ENCODE data around the gene P3R3URF.

P3R3URF gene

GRCh38 chr1:46131712-46132528, 44.4 kb downstream of the P3R3URF start:
- DNase-seq: no peak

DNA sequence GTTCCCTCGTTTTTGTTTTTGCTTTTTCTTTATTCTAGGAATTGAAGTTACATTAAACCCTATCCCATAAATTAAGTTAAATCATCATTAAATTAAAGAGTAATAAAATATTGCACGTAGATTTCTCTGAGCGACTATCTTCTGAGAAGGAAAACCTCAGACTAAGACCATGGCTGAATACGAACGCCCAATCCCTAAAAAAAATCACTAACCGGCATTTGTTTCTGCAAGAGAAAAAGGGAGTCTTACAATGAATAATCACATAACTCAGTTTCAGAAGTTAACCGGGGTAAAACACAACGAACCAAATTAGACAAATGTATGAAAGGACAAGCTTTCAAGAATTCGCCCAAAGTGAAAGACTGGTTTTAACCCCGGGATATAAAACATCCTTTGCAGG, 45.2 kb downstream of the P3R3URF start:
- DNase-seq: no peak

- no peak for DNase-seq
These were observed 45.7 kb downstream of the P3R3URF start for GRCh38 chr1:46130606-46131005.

- DNase-seq: no peak
These were observed 46.2 kb downstream of the P3R3URF start for GRCh38 chr1:46130121-46130520.

GRCh38 chr1:46128344-46128743, 47.9 kb downstream of the P3R3URF start:
- DNase-seq: no peak

All from bone marrow (tissue), 2 donors.